Suprapubic skin (tissue), 4 donors: ENCODE results near the gene POU2AF1. TPM values are rescaled to one million over a fixed set of nuclear protein-coding genes. Genes with fewer than 3 reads are reported as not detected.

ENCODE experiments used
- DNase-seq, 2 donors: peaks; one replicate each; pipeline ENCODE4 v3.0.0-alpha.2; 2019; ENCODE audit warnings: low spot score in 2 of 2
- H3K27ac ChIP-seq: fragments of 200-600 bp; sonication (generic); one replicate; pipeline ENCODE4 v1.5.1; 2019
- H3K27me3 ChIP-seq: fragments of 200-600 bp; sonication (generic); one replicate; pipeline ENCODE4 v1.5.1; 2019
- H3K36me3 ChIP-seq: fragments of 200-600 bp; sonication (generic); one replicate; pipeline ENCODE4 v1.5.1; 2019
- H3K4me1 ChIP-seq: fragments of 200-600 bp; sonication (generic); one replicate; pipeline ENCODE4 v1.5.1; 2019
- H3K4me3 ChIP-seq: fragments of 200-600 bp; sonication (generic); one replicate; pipeline ENCODE4 v1.5.1; 2019; ENCODE audit warnings: mild to moderate bottlenecking
- H3K9me3 ChIP-seq: fragments of 200-600 bp; sonication (generic); one replicate; pipeline ENCODE4 v1.5.1; 2019
- EP300 ChIP-seq: sonication (generic); formaldehyde crosslinking; IDR thresholded peaks from one replicate; pipeline ENCODE4 v1.6.1; 2017; ENCODE audit warnings: antibody characterized with exemption
- POLR2A ChIP-seq, 2 donors: fragments of 450-650 bp; IDR thresholded peaks; one replicate each; pipeline ENCODE4 v1.6.1; 2017; ENCODE audit warnings: antibody characterized with exemption in 2 of 2, mild to moderate bottlenecking in 2 of 2, moderate library complexity in 2 of 2
- POLR2AphosphoS5 ChIP-seq, 3 donors: sonication (generic); formaldehyde crosslinking; IDR thresholded peaks; one replicate each; pipeline ENCODE4 v1.6.1; 2017; ENCODE audit warnings: antibody characterized with exemption in 3 of 3
- WGBS: methylation state at CpG from one replicate; pipeline ENCODE4 v1.1.5; 2018; 5-methylcytosine and 5-hydroxymethylcytosine counted together
- total RNA-seq, 4 donors: library from RNA; depleted of rRNA; stranded (reverse); fragments of >200 nt; gene quantifications; one replicate each; pipeline ENCODE4 v1.1.0, GENCODE V29; 2016
- TF ChIP-seq, protein P1 (sequence below), 2 donors: fragments of 200-600 bp in 1 of 2; fragments of 450-650 bp in 1 of 2; sonication (generic) in 1 of 2; IDR thresholded peaks; one replicate each; pipeline ENCODE4 v1.5.1; 2016 to 2019; ENCODE audit warnings: antibody characterized with exemption in 2 of 2, mild to moderate bottlenecking in 1 of 2, moderate library complexity in 1 of 2

The POU2AF1 gene
- total RNA-seq, 4 donors from 2014 or later: not detected

DNA sequence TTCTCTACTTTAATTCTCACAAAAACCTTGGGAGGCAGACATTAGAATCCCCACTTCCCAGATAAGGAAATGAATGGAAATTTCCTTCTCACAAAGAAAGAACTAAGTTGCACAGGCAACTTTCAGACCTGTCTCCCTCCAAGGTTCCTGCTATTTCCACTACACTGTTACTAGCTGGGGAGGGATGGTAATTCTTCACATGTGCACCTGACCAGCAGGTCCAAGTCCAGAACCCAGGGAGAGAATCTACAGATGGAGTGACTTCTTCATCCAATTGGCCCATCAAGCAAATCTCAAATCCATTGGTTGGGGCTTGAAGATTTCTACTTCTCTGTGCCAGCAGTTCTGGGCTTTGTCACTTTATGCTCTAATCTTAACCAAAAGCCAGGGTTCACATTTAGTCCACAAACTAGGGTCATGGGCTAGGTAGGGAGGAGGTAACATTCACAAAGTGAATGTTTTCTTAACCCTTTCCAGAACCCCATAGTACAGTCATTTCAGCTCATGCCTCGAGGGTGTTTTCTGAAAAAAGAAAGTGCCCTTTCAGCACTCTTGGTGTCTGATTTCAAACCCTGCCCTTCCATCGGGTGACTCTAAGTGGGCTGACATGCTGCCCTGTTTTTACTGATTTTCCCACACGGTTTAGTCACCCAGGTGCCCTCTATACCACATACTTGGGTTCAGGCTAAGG, 2.7 kb downstream of the POU2AF1 start:
- no peak for TF ChIP-seq EP300
- TF ChIP-seq POLR2AphosphoS5 (IDR thresholded peaks at IDR 0.05): no peak
- TF ChIP-seq POLR2A (IDR thresholded peaks at IDR 0.05): no peak
- TF ChIP-seq, protein P1, sequence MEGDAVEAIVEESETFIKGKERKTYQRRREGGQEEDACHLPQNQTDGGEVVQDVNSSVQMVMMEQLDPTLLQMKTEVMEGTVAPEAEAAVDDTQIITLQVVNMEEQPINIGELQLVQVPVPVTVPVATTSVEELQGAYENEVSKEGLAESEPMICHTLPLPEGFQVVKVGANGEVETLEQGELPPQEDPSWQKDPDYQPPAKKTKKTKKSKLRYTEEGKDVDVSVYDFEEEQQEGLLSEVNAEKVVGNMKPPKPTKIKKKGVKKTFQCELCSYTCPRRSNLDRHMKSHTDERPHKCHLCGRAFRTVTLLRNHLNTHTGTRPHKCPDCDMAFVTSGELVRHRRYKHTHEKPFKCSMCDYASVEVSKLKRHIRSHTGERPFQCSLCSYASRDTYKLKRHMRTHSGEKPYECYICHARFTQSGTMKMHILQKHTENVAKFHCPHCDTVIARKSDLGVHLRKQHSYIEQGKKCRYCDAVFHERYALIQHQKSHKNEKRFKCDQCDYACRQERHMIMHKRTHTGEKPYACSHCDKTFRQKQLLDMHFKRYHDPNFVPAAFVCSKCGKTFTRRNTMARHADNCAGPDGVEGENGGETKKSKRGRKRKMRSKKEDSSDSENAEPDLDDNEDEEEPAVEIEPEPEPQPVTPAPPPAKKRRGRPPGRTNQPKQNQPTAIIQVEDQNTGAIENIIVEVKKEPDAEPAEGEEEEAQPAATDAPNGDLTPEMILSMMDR (IDR thresholded peaks at IDR 0.05): no peak
- 44% methylated on average over 3 of the region's 3 CpGs for WGBS
- Histone ChIP-seq H3K4me1 (peaks cover 15% of the 10 kb centered on the region), H3K27me3 (no peaks in the 10 kb centered on the region), H3K27ac (no peak overlapping the region), H3K4me3 (no peak overlapping the region), H3K36me3 (no peaks in the 10 kb centered on the region), H3K9me3 (no peaks in the 10 kb centered on the region)
- DNase-seq: no peak

DNA sequence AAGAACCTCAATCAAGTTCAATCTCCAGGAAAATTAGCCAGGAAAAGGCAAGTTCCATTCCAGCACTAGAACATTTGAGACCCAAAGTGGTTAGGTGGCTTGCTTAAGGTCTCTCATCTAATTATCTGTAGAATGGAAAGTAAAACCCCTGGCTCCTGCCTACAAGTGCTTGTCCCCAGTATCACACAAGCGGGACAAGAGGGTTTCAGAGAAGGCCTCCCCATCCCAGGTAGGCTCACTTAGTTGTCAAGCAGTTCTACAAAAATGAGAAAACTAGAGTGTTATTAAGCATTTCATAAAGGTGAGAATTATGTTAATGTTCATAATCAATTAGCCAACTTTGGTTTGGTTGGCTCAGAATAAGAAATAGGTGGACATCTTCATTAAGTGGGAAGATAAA, 5.5 kb downstream of the POU2AF1 start:
- Histone ChIP-seq H3K27ac (no peak overlapping the region), H3K36me3 (no peaks in the 10 kb centered on the region), H3K9me3 (no peaks in the 10 kb centered on the region), H3K4me1 (peaks cover 6% of the 10 kb centered on the region), H3K27me3 (no peaks in the 10 kb centered on the region), H3K4me3 (no peak overlapping the region)
- DNase-seq: no peak
- WGBS: 96% methylated on average over 1 of the region's 1 CpG
- no peak for TF ChIP-seq POLR2AphosphoS5 (IDR thresholded peaks at IDR 0.05)
- no peak for TF ChIP-seq EP300
- TF ChIP-seq, protein P1 (IDR thresholded peaks at IDR 0.05): no peak
- no peak for TF ChIP-seq POLR2A (IDR thresholded peaks at IDR 0.05)

DNA sequence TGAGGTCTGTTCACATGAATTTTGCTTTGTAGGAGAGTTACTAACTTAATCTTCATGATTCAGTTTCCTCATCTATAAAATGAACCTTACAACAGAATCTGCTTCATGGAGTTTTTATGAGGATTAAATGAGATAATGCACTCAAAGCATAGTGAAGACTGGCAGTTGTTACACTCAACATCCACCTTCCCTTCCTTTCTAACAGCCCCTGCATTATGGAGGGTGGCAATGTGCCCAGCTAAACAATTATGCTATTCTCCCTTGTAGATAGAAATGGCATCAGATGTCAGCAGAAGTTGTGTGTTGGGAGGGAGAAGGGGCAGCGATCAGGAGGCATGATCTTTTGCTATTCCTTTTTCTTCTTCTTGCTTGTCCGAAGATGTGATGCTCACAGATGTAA, 6.5 kb downstream of the POU2AF1 start:
- H3K27me3 ChIP-seq: no peaks in the 10 kb centered on the region
- no peaks in the 10 kb centered on the region for H3K4me1 ChIP-seq
- H3K4me3 ChIP-seq: no peak overlapping the region
- TF ChIP-seq POLR2A (IDR thresholded peaks at IDR 0.05) (no peak), EP300 (no peak), POLR2AphosphoS5 (IDR thresholded peaks at IDR 0.05) (no peak)
- TF ChIP-seq, protein P1 (IDR thresholded peaks at IDR 0.05): no peak
- H3K27ac ChIP-seq: no peak overlapping the region
- H3K9me3 ChIP-seq: no peaks in the 10 kb centered on the region
- no peaks in the 10 kb centered on the region for H3K36me3 ChIP-seq
- no peak for DNase-seq
- 93% methylated on average over 2 of the region's 2 CpGs for WGBS

DNA sequence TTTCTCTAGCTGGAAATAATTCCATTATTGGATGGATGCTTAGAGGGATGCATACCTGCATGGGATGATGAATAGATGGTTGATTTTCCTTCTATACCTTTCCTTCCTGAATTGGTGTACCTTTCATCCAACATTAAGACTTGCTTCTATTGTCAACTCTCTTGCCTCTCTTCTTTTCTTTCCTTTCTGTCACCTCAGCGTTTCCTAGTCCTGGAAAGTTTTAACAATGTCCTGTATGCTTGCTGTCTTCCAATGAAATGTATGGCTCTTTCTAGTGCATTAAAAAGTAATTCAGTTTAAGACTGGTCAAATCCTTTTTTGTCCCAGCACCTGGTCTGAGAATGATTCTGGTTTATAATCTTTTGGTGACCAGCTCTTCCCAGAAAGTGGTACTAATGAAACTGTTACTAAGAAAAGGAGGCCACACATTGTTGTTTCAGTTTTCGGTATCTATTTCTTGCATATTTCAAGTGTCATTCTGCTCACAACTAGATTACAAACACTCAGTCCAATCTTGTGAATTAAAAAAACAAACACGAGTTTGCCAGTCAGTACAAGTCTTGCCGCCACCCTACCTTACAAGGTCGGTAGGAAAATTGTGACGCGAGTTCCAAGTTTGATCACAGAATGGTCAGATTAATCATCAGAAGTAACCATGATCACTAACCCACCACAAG, 8.0 kb downstream of the POU2AF1 start:
- Histone ChIP-seq H3K9me3 (no peaks in the 10 kb centered on the region), H3K4me1 (no peaks in the 10 kb centered on the region), H3K27me3 (no peaks in the 10 kb centered on the region), H3K36me3 (no peaks in the 10 kb centered on the region), H3K4me3 (no peak overlapping the region), H3K27ac (no peak overlapping the region)
- no peak for TF ChIP-seq POLR2A (IDR thresholded peaks at IDR 0.05)
- TF ChIP-seq, protein P1 (IDR thresholded peaks at IDR 0.05): no peak
- TF ChIP-seq POLR2AphosphoS5 (IDR thresholded peaks at IDR 0.05): no peak
- TF ChIP-seq EP300: no peak
- 73% methylated on average over 7 of the region's 7 CpGs for WGBS
- no peak for DNase-seq

DNA sequence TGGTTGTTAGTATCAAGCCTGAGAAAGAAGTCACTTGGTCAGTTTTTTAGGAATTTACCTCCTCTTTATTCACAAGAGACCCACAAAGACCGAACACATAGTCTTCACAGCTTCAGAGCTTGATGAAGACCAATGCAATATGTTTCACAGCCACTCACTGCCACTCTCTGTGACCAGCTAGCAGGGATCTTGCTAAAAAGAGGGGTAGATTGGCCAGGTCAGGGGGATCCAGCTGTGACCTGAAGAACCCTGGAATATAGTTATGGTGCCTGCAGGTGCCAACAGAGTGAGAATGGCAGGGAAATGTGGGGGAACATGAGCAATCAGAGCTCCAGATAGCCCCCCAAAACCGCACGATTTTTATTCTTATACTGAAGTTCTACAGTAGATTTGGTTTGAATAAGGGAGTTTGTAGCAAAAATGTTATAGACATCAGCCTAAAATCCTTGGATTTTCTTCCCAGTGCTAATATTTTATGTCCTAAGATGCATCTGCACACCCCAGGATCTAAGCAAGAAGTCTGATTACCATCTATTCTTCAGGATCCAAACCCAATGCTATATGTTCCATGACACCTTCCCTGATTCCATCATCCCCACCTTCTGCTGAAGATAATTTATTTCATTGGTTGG, 8.7 kb downstream of the POU2AF1 start:
- H3K4me1 ChIP-seq: no peaks in the 10 kb centered on the region
- no peaks in the 10 kb centered on the region for H3K27me3 ChIP-seq
- no peaks in the 10 kb centered on the region for H3K36me3 ChIP-seq
- H3K9me3 ChIP-seq: no peaks in the 10 kb centered on the region
- WGBS: 91% methylated on average over 3 of the region's 3 CpGs
- no peak overlapping the region for H3K27ac ChIP-seq
- no peak for TF ChIP-seq POLR2AphosphoS5 (IDR thresholded peaks at IDR 0.05)
- no peak for TF ChIP-seq EP300
- TF ChIP-seq, protein P1 (IDR thresholded peaks at IDR 0.05): no peak
- no peak overlapping the region for H3K4me3 ChIP-seq
- no peak for DNase-seq
